ENCODE data around the gene BBIP1.

BBIP1 gene

DNA sequence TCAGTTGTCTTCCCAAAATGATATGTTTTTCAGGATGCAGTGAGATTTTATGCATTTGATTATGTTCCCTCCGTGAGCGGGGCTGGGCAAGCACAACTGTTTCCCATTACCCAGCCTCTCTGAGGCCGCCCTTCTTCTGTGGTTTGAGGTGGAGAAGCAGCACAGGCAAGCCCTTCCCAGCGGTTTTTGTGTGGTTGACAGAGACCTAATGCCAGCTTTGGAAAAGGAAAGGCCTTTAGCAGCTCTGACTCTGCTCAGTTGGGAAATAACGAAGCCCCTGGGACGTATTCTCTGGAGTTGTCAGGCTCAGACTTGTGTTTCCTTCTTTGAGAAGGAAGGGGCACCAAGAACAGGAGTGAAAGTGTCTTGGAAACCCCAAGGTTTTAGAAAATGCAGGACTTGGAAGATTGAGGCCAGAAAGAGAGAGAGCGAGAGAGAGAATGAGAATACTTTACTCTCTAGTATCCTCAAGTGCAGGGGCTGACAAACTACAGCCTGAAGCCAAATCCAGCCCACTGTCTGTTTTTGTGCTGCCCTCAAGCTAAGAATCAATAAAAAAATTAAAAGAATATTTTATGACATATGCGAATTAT lies 67.9 kb downstream of the BBIP1 start:
- no peak overlapping the region for H3K9ac ChIP-seq (ENCODE audit: low read depth, low read length)

GRCh38 chr10:110850099-110850498 lies 68.9 kb downstream of the BBIP1 start:
- Histone ChIP-seq H3K27ac (ENCODE audit: low read length) (no peak overlapping the region), H2AFZ (ENCODE audit: low read depth, low read length) (no peak overlapping the region), H3K4me1 (ENCODE audit: insufficient read depth, low read length) (peaks cover 10% of the 10 kb centered on the region), H3K9ac (ENCODE audit: low read depth, low read length) (no peak overlapping the region), H3K27me3 (ENCODE audit: insufficient read depth, low read length, poor library complexity) (peaks cover 6% of the 10 kb centered on the region), H3K4me2 (ENCODE audit: insufficient read depth, low read length) (no peak overlapping the region), H3K79me2 (ENCODE audit: insufficient read depth, low read length) (no peaks in the 10 kb centered on the region), H4K20me1 (ENCODE audit: insufficient read depth, low read length) (no peaks in the 10 kb centered on the region), H3K36me3 (ENCODE audit: insufficient read depth, low read length) (no peaks in the 10 kb centered on the region), H3K4me3 (ENCODE audit: low read depth in 1 of 2, low read length in 2 of 2) (no peak overlapping the region), H3K9me3 (ENCODE audit: insufficient read depth, low read length, severe bottlenecking) (no peaks in the 10 kb centered on the region)
- no peak for TF ChIP-seq EZH2 (IDR thresholded peaks at IDR 0.05; ENCODE audit: borderline replicate concordance, low read depth, low read length, severe bottlenecking)
- TF ChIP-seq, protein P1, sequence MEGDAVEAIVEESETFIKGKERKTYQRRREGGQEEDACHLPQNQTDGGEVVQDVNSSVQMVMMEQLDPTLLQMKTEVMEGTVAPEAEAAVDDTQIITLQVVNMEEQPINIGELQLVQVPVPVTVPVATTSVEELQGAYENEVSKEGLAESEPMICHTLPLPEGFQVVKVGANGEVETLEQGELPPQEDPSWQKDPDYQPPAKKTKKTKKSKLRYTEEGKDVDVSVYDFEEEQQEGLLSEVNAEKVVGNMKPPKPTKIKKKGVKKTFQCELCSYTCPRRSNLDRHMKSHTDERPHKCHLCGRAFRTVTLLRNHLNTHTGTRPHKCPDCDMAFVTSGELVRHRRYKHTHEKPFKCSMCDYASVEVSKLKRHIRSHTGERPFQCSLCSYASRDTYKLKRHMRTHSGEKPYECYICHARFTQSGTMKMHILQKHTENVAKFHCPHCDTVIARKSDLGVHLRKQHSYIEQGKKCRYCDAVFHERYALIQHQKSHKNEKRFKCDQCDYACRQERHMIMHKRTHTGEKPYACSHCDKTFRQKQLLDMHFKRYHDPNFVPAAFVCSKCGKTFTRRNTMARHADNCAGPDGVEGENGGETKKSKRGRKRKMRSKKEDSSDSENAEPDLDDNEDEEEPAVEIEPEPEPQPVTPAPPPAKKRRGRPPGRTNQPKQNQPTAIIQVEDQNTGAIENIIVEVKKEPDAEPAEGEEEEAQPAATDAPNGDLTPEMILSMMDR (IDR thresholded peaks at IDR 0.05; ENCODE audit: borderline replicate concordance, extremely low read depth, low read length, poor library complexity, severe bottlenecking) = no peak
- ATAC-seq (ENCODE audit: insufficient read depth, low read depth) (no peak), DNase-seq (no peak)

More for the DNA sequence above, 67.9 kb downstream of the BBIP1 start:
- Histone ChIP-seq H3K4me1 (ENCODE audit: insufficient read depth, low read length) (peaks cover 10% of the 10 kb centered on the region), H2AFZ (ENCODE audit: low read depth, low read length) (no peak overlapping the region), H3K27ac (ENCODE audit: low read length) (no peak overlapping the region), H3K4me3 (ENCODE audit: low read depth in 1 of 2, low read length in 2 of 2) (no peak overlapping the region), H3K79me2 (ENCODE audit: insufficient read depth, low read length) (no peaks in the 10 kb centered on the region), H3K27me3 (ENCODE audit: insufficient read depth, low read length, poor library complexity) (peaks cover 6% of the 10 kb centered on the region), H4K20me1 (ENCODE audit: insufficient read depth, low read length) (no peaks in the 10 kb centered on the region), H3K4me2 (ENCODE audit: insufficient read depth, low read length) (peak overlapping the region; percentile 35; the same call in 1 of the 2 replicates), H3K36me3 (ENCODE audit: insufficient read depth, low read length) (no peaks in the 10 kb centered on the region), H3K9me3 (ENCODE audit: insufficient read depth, low read length, severe bottlenecking) (no peaks in the 10 kb centered on the region)
- TF ChIP-seq EZH2 (IDR thresholded peaks at IDR 0.05; ENCODE audit: borderline replicate concordance, low read depth, low read length, severe bottlenecking) = no peak
- peak; percentile 51 for DNase-seq
- ATAC-seq (ENCODE audit: insufficient read depth, low read depth) = peak; percentile 94

Data from DND-41 (cell line).